OCI-LY1 (cell line): ENCODE data around the gene CRYGC.

Experiments
- H2AFZ ChIP-seq: fragments of 200-600 bp; sonication (generic), shearing (Covaris generic); 2 replicates; pipeline ENCODE4 v1.6.0; 2014; ENCODE audit warnings: antibody characterized with exemption, mild to moderate bottlenecking, low read length
- H3F3A ChIP-seq: fragments of 200-600 bp; sonication (generic), shearing (Covaris generic); 2 replicates; pipeline ENCODE4 v1.6.0; 2014; ENCODE audit warnings: mild to moderate bottlenecking, antibody characterized with exemption, low read length, moderate library complexity; ENCODE audit not compliant: insufficient read depth
- H3K27ac ChIP-seq: fragments of 200-600 bp; sonication (generic); 2 replicates; pipeline ENCODE4 v1.5.1; 2014; ENCODE audit warnings: low read length, mixed run types, mild to moderate bottlenecking, low read depth; ENCODE audit not compliant: poor library complexity, severe bottlenecking
- H3K27me3 ChIP-seq: fragments of 200-600 bp; sonication (generic); 2 replicates; pipeline ENCODE4 v1.6.0; 2014; ENCODE audit warnings: antibody characterized with exemption, mild to moderate bottlenecking, low read length, moderate library complexity; ENCODE audit not compliant: insufficient read depth
- H3K36me3 ChIP-seq: fragments of 200-600 bp; sonication (generic); 2 replicates; pipeline ENCODE4 v1.6.1; 2014; ENCODE audit warnings: mild to moderate bottlenecking, antibody characterized with exemption, low read length, moderate library complexity, mixed read lengths; ENCODE audit not compliant: insufficient read depth
- H3K4me1 ChIP-seq: fragments of 200-600 bp; sonication (generic); 2 replicates; pipeline ENCODE4 v1.5.1; 2014; ENCODE audit warnings: mild to moderate bottlenecking, low read length, moderate library complexity; ENCODE audit not compliant: insufficient read depth, severe bottlenecking
- H3K4me2 ChIP-seq: fragments of 200-600 bp; sonication (generic), shearing (Covaris generic); 2 replicates; pipeline ENCODE4 v1.6.1; 2014; ENCODE audit warnings: low read length
- H3K4me3 ChIP-seq: fragments of 200-600 bp; sonication (generic); 2 replicates; pipeline ENCODE4 v1.5.1; 2014; ENCODE audit warnings: low read length, low read depth, mild to moderate bottlenecking, mixed read lengths; ENCODE audit not compliant: poor library complexity, severe bottlenecking
- H3K79me2 ChIP-seq: fragments of 200-600 bp; shearing (Covaris generic); 2 replicates; pipeline ENCODE4 v1.6.1; 2016; ENCODE audit warnings: mixed run types, low read length, mixed read lengths; ENCODE audit not compliant: insufficient read depth
- H3K9ac ChIP-seq: fragments of 200-600 bp; sonication (generic), shearing (Covaris generic); 2 replicates; pipeline ENCODE4 v1.6.1; 2014; ENCODE audit warnings: mild to moderate bottlenecking, low read length, mixed read lengths
- H3K9me2 ChIP-seq: fragments of 200-600 bp; sonication (generic), shearing (Covaris generic); 2 replicates; pipeline ENCODE4 v1.6.1; 2014; ENCODE audit warnings: low read depth, mild to moderate bottlenecking, low read length, mixed read lengths
- H3K9me3 ChIP-seq: fragments of 200-600 bp; shearing (Covaris generic); 2 replicates; pipeline ENCODE4 v1.6.1; 2014; ENCODE audit warnings: low read length, mixed read lengths
- H4K20me1 ChIP-seq: fragments of 200-600 bp; sonication (generic), shearing (Covaris generic); 2 replicates; pipeline ENCODE4 v1.6.0; 2016; ENCODE audit warnings: mild to moderate bottlenecking, low read length; ENCODE audit not compliant: insufficient read depth
- CTCF ChIP-seq: fragments of 200-600 bp; sonication (generic), shearing (Covaris generic); IDR thresholded peaks from 2 replicates; pipeline ENCODE4 v1.5.1; 2017; ENCODE audit warnings: mild to moderate bottlenecking, antibody characterized with exemption, low read length, moderate library complexity, mixed read lengths
- EZH2 ChIP-seq: fragments of 200-600 bp; sonication (generic), shearing (Covaris generic); IDR thresholded peaks from 2 replicates; pipeline ENCODE4 v1.8.0; 2017; ENCODE audit warnings: borderline replicate concordance, mixed run types, mild to moderate bottlenecking, antibody characterized with exemption, low read length, moderate library complexity, mixed read lengths

Gene CRYGC

GRCh38 chr2:208096080-208096479 is 33.5 kb downstream of the CRYGC start:
- no peaks in the 10 kb centered on the region for H3K9me3 ChIP-seq
- no peak overlapping the region for H3K4me2 ChIP-seq

GRCh38 chr2:208093128-208093527 is 36.5 kb downstream of the CRYGC start:
- Histone ChIP-seq H3K9ac (no peak overlapping the region), H3K4me1 (no peaks in the 10 kb centered on the region), H3K27me3 (no peaks in the 10 kb centered on the region), H3K9me2 (no peaks in the 10 kb centered on the region), H3K79me2 (no peaks in the 10 kb centered on the region), H2AFZ (no peak overlapping the region), H3K4me3 (no peak overlapping the region), H3K27ac (no peak overlapping the region), H3F3A (no peaks in the 10 kb centered on the region), H4K20me1 (no peaks in the 10 kb centered on the region), H3K36me3 (no peaks in the 10 kb centered on the region), H3K9me3 (no peaks in the 10 kb centered on the region), H3K4me2 (no peak overlapping the region)
- TF ChIP-seq EZH2 (no peak), CTCF (no peak)

More at GRCh38 chr2:208096080-208096479, 33.5 kb downstream of the CRYGC start:
- Histone ChIP-seq H2AFZ (no peak overlapping the region), H3K79me2 (no peaks in the 10 kb centered on the region), H3K27me3 (no peaks in the 10 kb centered on the region), H3K4me1 (no peaks in the 10 kb centered on the region), H3K36me3 (no peaks in the 10 kb centered on the region), H3K27ac (no peak overlapping the region), H3K4me3 (no peak overlapping the region), H3K9me2 (no peaks in the 10 kb centered on the region), H3K9ac (no peak overlapping the region), H3F3A (no peaks in the 10 kb centered on the region), H4K20me1 (no peaks in the 10 kb centered on the region)
- TF ChIP-seq CTCF = no peak
- TF ChIP-seq EZH2 = no peak

DNA sequence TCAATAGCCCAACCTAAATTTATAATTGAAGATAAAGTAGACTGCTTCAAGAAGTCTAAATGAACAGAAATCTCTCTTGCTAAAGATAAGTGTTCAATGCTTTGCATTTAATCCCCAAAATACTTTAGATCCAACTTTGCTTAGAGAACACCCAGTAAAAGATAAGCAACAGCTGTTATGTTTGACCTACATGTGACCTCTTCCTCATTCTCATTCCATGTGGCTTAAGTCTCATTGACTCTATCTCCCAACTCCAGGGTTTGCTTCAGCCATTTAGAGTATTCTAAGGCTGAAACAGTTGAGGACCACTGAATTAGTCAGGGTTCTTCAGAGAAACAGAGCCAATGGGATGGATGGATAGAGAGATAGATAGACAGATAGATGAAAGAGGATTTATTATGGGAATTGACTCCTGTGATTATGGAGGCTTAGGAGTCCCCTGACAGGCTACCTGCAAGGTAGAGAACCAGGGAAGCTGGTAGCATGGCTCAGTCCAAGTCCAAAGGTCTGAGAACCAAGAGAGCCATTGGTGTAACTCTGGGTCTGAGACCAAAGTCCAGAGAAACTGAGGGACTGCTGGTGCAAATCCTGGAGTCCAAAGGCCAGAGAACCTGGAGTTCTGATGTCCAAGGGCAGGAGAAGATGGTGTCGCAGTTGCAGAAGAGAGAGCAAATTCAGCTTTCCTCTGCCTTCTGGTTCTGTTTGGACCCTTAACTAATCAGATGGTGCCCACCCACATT is 37.4 kb downstream of the CRYGC start:
- H3K4me3 ChIP-seq = no peak overlapping the region
- H3K36me3 ChIP-seq = no peaks in the 10 kb centered on the region
- no peaks in the 10 kb centered on the region for H3K27me3 ChIP-seq
- H2AFZ ChIP-seq = no peak overlapping the region
- H3K9me3 ChIP-seq = no peaks in the 10 kb centered on the region
- H3K9me2 ChIP-seq = no peaks in the 10 kb centered on the region
- H3K4me2 ChIP-seq = no peak overlapping the region
- TF ChIP-seq CTCF = no peak
- TF ChIP-seq EZH2 = no peak
- H3K4me1 ChIP-seq = no peaks in the 10 kb centered on the region
- H3F3A ChIP-seq = no peaks in the 10 kb centered on the region
- no peak overlapping the region for H3K9ac ChIP-seq
- H4K20me1 ChIP-seq = no peaks in the 10 kb centered on the region
- no peaks in the 10 kb centered on the region for H3K79me2 ChIP-seq
- no peak overlapping the region for H3K27ac ChIP-seq
